Activated T-cell treated with anti-CD3 and anti-CD28 coated beads, Interleukin-2, amount 50 U/mL, for 24 hours (primary cell): ENCODE measurements around the gene TNFRSF4.

Experiments used
- DNase-seq: peaks from one replicate; pipeline ENCODE4 v3.0.0-alpha.2; 2020
- H3K27ac Mint-ChIP-seq: 2 replicates; pipeline ENCODE4 v1.8.0; 2020; ENCODE audit warnings: mild to moderate bottlenecking, mixed read lengths
- H3K27me3 Mint-ChIP-seq: 2 replicates; pipeline ENCODE4 v1.8.0; 2020; ENCODE audit warnings: mixed read lengths
- H3K36me3 Mint-ChIP-seq: 2 replicates; pipeline ENCODE4 v1.8.0; 2020; ENCODE audit warnings: low read depth, mixed read lengths
- H3K4me1 Mint-ChIP-seq: 2 replicates; pipeline ENCODE4 v1.8.0; 2020; ENCODE audit warnings: low read depth, mixed read lengths
- H3K4me3 Mint-ChIP-seq: 2 replicates; pipeline ENCODE4 v1.8.0; 2020; ENCODE audit warnings: mild to moderate bottlenecking, moderate library complexity, mixed read lengths
- H3K9me3 Mint-ChIP-seq: 2 replicates; pipeline ENCODE4 v1.8.0; 2020; ENCODE audit warnings: mixed read lengths

TNFRSF4 gene

GRCh38 chr1:1171161-1171545 lies 42.8 kb downstream of the TNFRSF4 start:
- Mint-ChIP-seq H3K27me3 (peaks cover 9% of the 10 kb centered on the region), H3K27ac (no peak overlapping the region), H3K36me3 (no peaks in the 10 kb centered on the region), H3K4me3 (no peak overlapping the region), H3K9me3 (no peaks in the 10 kb centered on the region), H3K4me1 (peaks cover 23% of the 10 kb centered on the region)
- DNase-seq, result no peak

GRCh38 chr1:1170215-1171091 lies 43.5 kb downstream of the TNFRSF4 start:
- Mint-ChIP-seq H3K27ac (no peak overlapping the region), H3K27me3 (peaks cover 9% of the 10 kb centered on the region), H3K9me3 (no peaks in the 10 kb centered on the region), H3K4me1 (peaks cover 23% of the 10 kb centered on the region), H3K4me3 (no peak overlapping the region), H3K36me3 (no peaks in the 10 kb centered on the region)
- no peak for DNase-seq

GRCh38 chr1:1169429-1170214 lies 44.3 kb downstream of the TNFRSF4 start:
- H3K27ac Mint-ChIP-seq, result no peak overlapping the region
- H3K27me3 Mint-ChIP-seq, result peaks cover 9% of the 10 kb centered on the region
- no peaks in the 10 kb centered on the region for H3K36me3 Mint-ChIP-seq
- peaks cover 23% of the 10 kb centered on the region for H3K4me1 Mint-ChIP-seq
- H3K9me3 Mint-ChIP-seq, result no peaks in the 10 kb centered on the region
- H3K4me3 Mint-ChIP-seq, result no peak overlapping the region
- DNase-seq, result no peak

GRCh38 chr1:1168451-1169411 lies 45.2 kb downstream of the TNFRSF4 start:
- no peak overlapping the region for H3K27ac Mint-ChIP-seq
- peaks cover 18% of the 10 kb centered on the region for H3K4me1 Mint-ChIP-seq
- H3K27me3 Mint-ChIP-seq, result peaks cover 9% of the 10 kb centered on the region
- no peaks in the 10 kb centered on the region for H3K36me3 Mint-ChIP-seq
- H3K4me3 Mint-ChIP-seq, result no peak overlapping the region
- DNase-seq, result no peak
- no peaks in the 10 kb centered on the region for H3K9me3 Mint-ChIP-seq

GRCh38 chr1:1167841-1168450 lies 46.0 kb downstream of the TNFRSF4 start:
- H3K9me3 Mint-ChIP-seq, result no peaks in the 10 kb centered on the region
- H3K27ac Mint-ChIP-seq, result no peak overlapping the region
- H3K4me3 Mint-ChIP-seq, result no peak overlapping the region

GRCh38 chr1:1167398-1167821 lies 46.5 kb downstream of the TNFRSF4 start:
- no peaks in the 10 kb centered on the region for H3K36me3 Mint-ChIP-seq
- no peak overlapping the region for H3K4me3 Mint-ChIP-seq
- H3K27me3 Mint-ChIP-seq, result peaks cover 9% of the 10 kb centered on the region
- H3K9me3 Mint-ChIP-seq, result no peaks in the 10 kb centered on the region
- peaks cover 12% of the 10 kb centered on the region for H3K4me1 Mint-ChIP-seq
- no peak overlapping the region for H3K27ac Mint-ChIP-seq
- no peak for DNase-seq

More at GRCh38 chr1:1167841-1168450, 46.0 kb downstream of the TNFRSF4 start:
- no peak for DNase-seq
- H3K4me1 Mint-ChIP-seq, result peaks cover 13% of the 10 kb centered on the region
- no peaks in the 10 kb centered on the region for H3K36me3 Mint-ChIP-seq
- peaks cover 9% of the 10 kb centered on the region for H3K27me3 Mint-ChIP-seq

- DNase-seq, result no peak
- no peaks in the 10 kb centered on the region for H3K36me3 Mint-ChIP-seq
- H3K27me3 Mint-ChIP-seq, result peaks cover 5% of the 10 kb centered on the region
- H3K4me1 Mint-ChIP-seq, result peaks cover 6% of the 10 kb centered on the region
- H3K9me3 Mint-ChIP-seq, result no peaks in the 10 kb centered on the region
- no peak overlapping the region for H3K4me3 Mint-ChIP-seq
- H3K27ac Mint-ChIP-seq, result no peak overlapping the region
Observed at GRCh38 chr1:1166642-1167397, 47.1 kb downstream of the TNFRSF4 start.

- H3K36me3 Mint-ChIP-seq, result no peaks in the 10 kb centered on the region
- H3K9me3 Mint-ChIP-seq, result no peaks in the 10 kb centered on the region
- H3K4me3 Mint-ChIP-seq, result no peak overlapping the region
- peaks cover 6% of the 10 kb centered on the region for H3K4me1 Mint-ChIP-seq
- DNase-seq, result no peak
- no peak overlapping the region for H3K27ac Mint-ChIP-seq
- H3K27me3 Mint-ChIP-seq, result peaks cover 5% of the 10 kb centered on the region
Observed at GRCh38 chr1:1165900-1166421, 48.0 kb downstream of the TNFRSF4 start.

- Mint-ChIP-seq H3K27me3 (peaks cover 5% of the 10 kb centered on the region), H3K36me3 (no peaks in the 10 kb centered on the region), H3K4me1 (peaks cover 6% of the 10 kb centered on the region), H3K4me3 (no peak overlapping the region), H3K9me3 (no peaks in the 10 kb centered on the region), H3K27ac (no peak overlapping the region)
- DNase-seq, result no peak
Observed at GRCh38 chr1:1165485-1165884, 48.5 kb downstream of the TNFRSF4 start.

GRCh38 chr1:1164701-1165451 lies 49.1 kb downstream of the TNFRSF4 start:
- Mint-ChIP-seq H3K9me3 (no peaks in the 10 kb centered on the region), H3K36me3 (no peaks in the 10 kb centered on the region), H3K4me3 (no peak overlapping the region), H3K27me3 (peaks cover 1% of the 10 kb centered on the region), H3K27ac (no peak overlapping the region), H3K4me1 (peaks cover 2% of the 10 kb centered on the region)
- no peak for DNase-seq

GRCh38 chr1:1164361-1164700 lies 49.6 kb downstream of the TNFRSF4 start:
- Mint-ChIP-seq H3K9me3 (no peaks in the 10 kb centered on the region), H3K36me3 (no peaks in the 10 kb centered on the region), H3K27me3 (no peaks in the 10 kb centered on the region), H3K27ac (no peak overlapping the region), H3K4me1 (no peaks in the 10 kb centered on the region), H3K4me3 (no peak overlapping the region)
- no peak for DNase-seq

GRCh38 chr1:1163538-1164070 lies 50.3 kb downstream of the TNFRSF4 start:
- H3K4me3 Mint-ChIP-seq, result no peak overlapping the region
- no peaks in the 10 kb centered on the region for H3K9me3 Mint-ChIP-seq
- no peak for DNase-seq
- no peak overlapping the region for H3K27ac Mint-ChIP-seq
- no peaks in the 10 kb centered on the region for H3K4me1 Mint-ChIP-seq
- H3K36me3 Mint-ChIP-seq, result no peaks in the 10 kb centered on the region
- H3K27me3 Mint-ChIP-seq, result no peaks in the 10 kb centered on the region
